SK-N-SH (cell line): ENCODE data around the gene SNPH. TPM values are rescaled to one million over a fixed set of nuclear protein-coding genes. Genes with fewer than 3 reads are reported as not detected.

ENCODE experiments used
- CTCF ChIA-PET: fragments of 300-600, 350-600 bp; formaldehyde crosslinking; extraction: SDS; loops from one replicate; lab custom pipeline; 2021; lab: Yijun Ruan, JAX
- POLR2A ChIA-PET: fragments of 350-600 bp; sonication (Branson Sonifier 250); formaldehyde crosslinking; extraction: SDS; loops from one replicate; lab custom pipeline; 2020; ENCODE audit warnings: antibody characterized with exemption, inconsistent platforms; lab: Yijun Ruan, JAX
- DNase-seq: peaks from one replicate; pipeline ENCODE4 v3.0.0; 2012
- H2AFZ ChIP-seq: fragments of 200-600 bp; sonication (generic); 2 replicates; pipeline ENCODE4 v1.8.1; 2016; ENCODE audit warnings: antibody characterized with exemption, mild to moderate bottlenecking, low read depth
- H3F3A ChIP-seq: fragments of 200-600 bp; sonication (generic); replicated peaks from 2 replicates; pipeline ENCODE3; 2016; ENCODE audit warnings: antibody characterized with exemption, mild to moderate bottlenecking; ENCODE audit not compliant: insufficient read depth
- H3K27ac ChIP-seq, 2 experiments: fragments of 200-500 bp in 1 of 2; fragments of 200-600 bp in 1 of 2; sonication (Bioruptor generic) in 1 of 2; sonication (generic), shearing (Covaris generic) in 1 of 2; 2 replicates each; pipeline versions ENCODE4 v1.5.1 to v1.6.1; 2014 to 2016; ENCODE audit warnings: low read depth in 2 of 2, inconsistent platforms in 1 of 2, low read length in 1 of 2, mild to moderate bottlenecking in 1 of 2, mixed read lengths in 1 of 2
- H3K27me3 ChIP-seq: fragments of 200-600 bp; sonication (generic), shearing (Covaris generic); 2 replicates; pipeline ENCODE4 v1.6.1; 2016; ENCODE audit warnings: mixed run types; ENCODE audit not compliant: insufficient read depth
- H3K36me3 ChIP-seq, 2 experiments: fragments of 200-500 bp in 1 of 2; fragments of 200-600 bp in 1 of 2; sonication (Bioruptor generic) in 1 of 2; sonication (generic) in 1 of 2; replicated peaks in 1 of 2; 2 replicates each; pipeline versions ENCODE3 to v1.5.1; 2014 to 2016; ENCODE audit warnings: low read length in 1 of 2, mild to moderate bottlenecking in 1 of 2; ENCODE audit not compliant: insufficient read depth in 2 of 2, control insufficient read depth in 1 of 2
- H3K4me1 ChIP-seq, 2 experiments: fragments of 200-500 bp in 1 of 2; fragments of 200-600 bp in 1 of 2; sonication (Bioruptor generic) in 1 of 2; sonication (generic), shearing (Covaris generic) in 1 of 2; 2 replicates each; pipeline versions ENCODE4 v1.5.1 to v1.6.1; 2014 to 2016; ENCODE audit warnings: low read depth in 1 of 2, low read length in 1 of 2, mixed run types in 1 of 2; ENCODE audit not compliant: insufficient read depth in 2 of 2, control insufficient read depth in 1 of 2
- H3K4me2 ChIP-seq: fragments of 200-600 bp; sonication (generic), shearing (Covaris generic); 2 replicates; pipeline ENCODE4 v1.6.1; 2017; ENCODE audit warnings: mixed run types
- H3K4me3 ChIP-seq, 2 experiments: fragments of 200-500 bp in 1 of 2; fragments of 200-600 bp in 1 of 2; sonication (Bioruptor generic) in 1 of 2; sonication (generic), shearing (Covaris generic) in 1 of 2; 2 replicates each; pipeline versions ENCODE4 v1.5.1 to v1.8.1; 2014 to 2016; ENCODE audit warnings: low read depth in 2 of 2, inconsistent platforms in 1 of 2, low read length in 1 of 2, mild to moderate bottlenecking in 1 of 2, mixed read lengths in 1 of 2, moderate library complexity in 1 of 2
- H3K79me2 ChIP-seq: fragments of 200-600 bp; sonication (generic); 2 replicates; pipeline ENCODE4 v1.8.1; 2017; ENCODE audit warnings: mild to moderate bottlenecking; ENCODE audit not compliant: insufficient read depth
- H3K9ac ChIP-seq: fragments of 200-600 bp; sonication (generic); 2 replicates; pipeline ENCODE4 v1.6.1; 2017; ENCODE audit warnings: mixed run types
- H3K9me2 ChIP-seq: fragments of 200-600 bp; sonication (generic); 2 replicates; pipeline ENCODE4 v1.6.1; 2017; ENCODE audit warnings: mixed run types
- H3K9me3 ChIP-seq: fragments of 200-600 bp; sonication (generic); 2 replicates; pipeline ENCODE4 v1.6.1; 2017; ENCODE audit warnings: mixed run types, mild to moderate bottlenecking, moderate library complexity
- H4K20me1 ChIP-seq: fragments of 200-600 bp; sonication (generic); 2 replicates; pipeline ENCODE4 v1.6.1; 2017; ENCODE audit warnings: mild to moderate bottlenecking, mixed run types; ENCODE audit not compliant: insufficient read depth
- CHD2 ChIP-seq: fragments of 150-350 bp; IDR thresholded peaks from 2 replicates; pipeline ENCODE4 v1.6.1; 2018; ENCODE audit warnings: low read length; ENCODE audit not compliant: partially characterized antibody
- CTCF ChIP-seq: fragments of 200-600 bp; sonication (generic); IDR thresholded peaks from 2 replicates; pipeline ENCODE4 v1.6.1; 2017; ENCODE audit warnings: antibody characterized with exemption, mild to moderate bottlenecking, moderate library complexity
- FOSL2 ChIP-seq: IDR thresholded peaks from 2 replicates; pipeline ENCODE4 v1.4.0; 2012; ENCODE audit warnings: low read depth, mild to moderate bottlenecking, moderate library complexity, borderline replicate concordance
- FOXJ3 ChIP-seq: sonication (generic); formaldehyde crosslinking; IDR thresholded peaks from 2 replicates; pipeline ENCODE4 v1.5.1; 2020; ENCODE audit warnings: mild to moderate bottlenecking, missing genetic modification reagents
- FOXM1 ChIP-seq: IDR thresholded peaks from 2 replicates; pipeline ENCODE4 v1.4.0; 2012; ENCODE audit warnings: low read depth, mild to moderate bottlenecking
- MAX ChIP-seq: IDR thresholded peaks from 2 replicates; pipeline ENCODE4 v1.4.0; 2012; ENCODE audit warnings: low read depth
- MEF2A ChIP-seq: IDR thresholded peaks from 2 replicates; pipeline ENCODE4 v1.4.0; 2012; ENCODE audit warnings: low read depth, borderline replicate concordance
- MXI1 ChIP-seq: IDR thresholded peaks from 2 replicates; pipeline ENCODE4 v1.6.1; 2012; ENCODE audit warnings: mild to moderate bottlenecking, low read depth, low read length, improper control_type of control experiment
- NFIC ChIP-seq: IDR thresholded peaks from 2 replicates; pipeline ENCODE4 v1.4.0; 2012; ENCODE audit warnings: borderline replicate concordance
- RCOR1 ChIP-seq: fragments of 150-350 bp; IDR thresholded peaks from 2 replicates; pipeline ENCODE4 v1.6.1; 2017; ENCODE audit warnings: antibody characterized with exemption, low read length
- TAF1 ChIP-seq: IDR thresholded peaks from 2 replicates; pipeline ENCODE4 v1.6.1; 2012; ENCODE audit warnings: low read depth, mild to moderate bottlenecking, low read length, moderate library complexity, borderline replicate concordance
- TCF12 ChIP-seq: IDR thresholded peaks from 2 replicates; pipeline ENCODE4 v1.4.0; 2012
- USF1 ChIP-seq: IDR thresholded peaks from 2 replicates; pipeline ENCODE4 v1.4.0; 2012; ENCODE audit warnings: low read depth, borderline replicate concordance
- YY1 ChIP-seq: IDR thresholded peaks from 2 replicates; pipeline ENCODE4 v1.4.0; 2012; ENCODE audit warnings: low read depth, mild to moderate bottlenecking
- ZBTB33 ChIP-seq: IDR thresholded peaks from 2 replicates; pipeline ENCODE4 v1.4.0; 2012; ENCODE audit warnings: low read depth, borderline replicate concordance
- WGBS: methylation state at CpG from one replicate; pipeline ENCODE4 v1.1.6; 2017; ENCODE audit warnings: low lambda C conversion rate; 5-methylcytosine and 5-hydroxymethylcytosine counted together
- polyA plus RNA-seq, 3 experiments: library from polyadenylated mRNA; depleted of rRNA; stranded (reverse); fragments of >200 nt; gene quantifications; 2 replicates each; pipeline ENCODE4 v1.2.3, GENCODE V29; 2012

SNPH gene
- polyA plus RNA-seq, 1 of the 3 experiments (the other 2 are of a cell fraction), result 2.5 TPM

DNA sequence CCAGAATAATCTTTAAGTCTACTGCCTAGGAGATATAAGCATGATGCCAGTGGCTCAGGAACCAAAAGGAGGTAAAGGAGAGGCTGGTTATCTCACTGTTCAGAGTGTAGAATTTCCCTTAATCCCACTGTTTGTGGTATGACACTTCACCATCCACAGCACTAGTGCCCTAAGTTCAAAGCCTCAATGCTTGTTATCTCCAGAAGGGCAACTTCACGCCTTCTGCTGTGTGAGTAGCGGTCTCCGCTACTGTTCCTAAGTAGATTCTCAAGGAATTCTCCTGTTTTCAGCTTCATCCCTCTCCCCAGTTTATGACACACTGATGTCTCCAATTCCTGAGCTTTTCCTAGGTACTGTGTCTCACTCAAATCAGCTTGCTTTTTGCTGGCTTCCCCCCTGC is 13.7 kb upstream of the SNPH start:
- no peak for DNase-seq
- ChIA-PET CTCF (interaction anchor here (2.2 kb wide), 1 partner anchor 14 kb away, joined by 5 read pairs; the partner anchor contains the start of gene SNPH), POLR2A (no interaction called here)
- H3K9ac ChIP-seq, result no peak overlapping the region
- no peak overlapping the region for H3K4me2 ChIP-seq
- H2AFZ ChIP-seq, result no peak overlapping the region
- H3K9me2 ChIP-seq, result no peaks in the 10 kb centered on the region
- H3K79me2 ChIP-seq, result no peaks in the 10 kb centered on the region
- H3K4me1 ChIP-seq, result peaks cover 0 to 5% of the 10 kb centered on the region in 2 experiments; a peak in 1 of 4 replicates
- H3K27me3 ChIP-seq, result no peaks in the 10 kb centered on the region
- 77% methylated on average over 3 of the region's 3 CpGs for WGBS
- H4K20me1 ChIP-seq, result no peaks in the 10 kb centered on the region
- H3K9me3 ChIP-seq, result no peaks in the 10 kb centered on the region
- no peak overlapping the region for H3K27ac ChIP-seq
- TF ChIP-seq MEF2A, result no peak
- no peak for TF ChIP-seq NFIC
- TF ChIP-seq USF1, result no peak
- TF ChIP-seq YY1, result no peak
- TF ChIP-seq CHD2, result no peak
- no peak for TF ChIP-seq TAF1
- no peak for TF ChIP-seq MXI1
- no peak for TF ChIP-seq RCOR1
- TF ChIP-seq CTCF, result no peak
- TF ChIP-seq FOXM1, result no peak
- TF ChIP-seq FOSL2, result no peak
- no peak for TF ChIP-seq TCF12
- no peak for TF ChIP-seq MAX
- no peak for TF ChIP-seq FOXJ3 (CRISPR knock-in tag)
- TF ChIP-seq ZBTB33, result no peak
- H3K4me3 ChIP-seq, result no peak overlapping the region
- H3K36me3 ChIP-seq, result no peaks in the 10 kb centered on the region
- H3F3A ChIP-seq, result no peaks in the 10 kb centered on the region
